NCI-H226 (cell line): ENCODE results near the gene SUFU.
A peak's percentile ranks its signal among the peaks of the same experiment; 100 is the strongest.

Source experiments
- DNase-seq: peaks from one replicate; pipeline ENCODE4 v3.0.0-alpha.2; 2015

SUFU gene

GRCh38 chr10:102641880-102642735 is 138.3 kb downstream of the SUFU start:
- DNase-seq, result peak; percentile 89

- DNase-seq, result peak; percentile 60
These were observed 139.1 kb downstream of the SUFU start for GRCh38 chr10:102642736-102643335.

GRCh38 chr10:102643336-102644065 is 139.7 kb downstream of the SUFU start:
- DNase-seq, result peak; percentile 67

- DNase-seq, result peak; percentile 21
These were observed 140.4 kb downstream of the SUFU start, which contains the start of gene TRIM8 for GRCh38 chr10:102644066-102644645. TSS of gene TRIM8 (plus strand) at chr10:102644479. CDS start at chr10:102644618, 139 bp downstream.

- DNase-seq, result peak; percentile 68
These were observed 141.0 kb downstream of the SUFU start for GRCh38 chr10:102644646-102645387.

GRCh38 chr10:102645388-102645740 is 141.6 kb downstream of the SUFU start:
- DNase-seq, result no peak

- peak; percentile 95 for DNase-seq
These were observed 142.2 kb downstream of the SUFU start for GRCh38 chr10:102645741-102646609.

- no peak for DNase-seq
These were observed 143.1 kb downstream of the SUFU start for GRCh38 chr10:102646610-102647442.

GRCh38 chr10:102647443-102648268 is 143.9 kb downstream of the SUFU start:
- DNase-seq, result no peak

- no peak for DNase-seq
These were observed 144.6 kb downstream of the SUFU start for GRCh38 chr10:102648269-102648888.

GRCh38 chr10:102648889-102649796 is 145.4 kb downstream of the SUFU start:
- DNase-seq, result no peak

GRCh38 chr10:102649797-102650654 is 146.3 kb downstream of the SUFU start:
- DNase-seq, result no peak

- DNase-seq, result no peak
These were observed 147.1 kb downstream of the SUFU start for GRCh38 chr10:102650655-102651454.

- DNase-seq, result no peak
These were observed 147.8 kb downstream of the SUFU start for GRCh38 chr10:102651455-102652169.

GRCh38 chr10:102652170-102652916 is 148.6 kb downstream of the SUFU start:
- DNase-seq, result no peak
